ENCODE data around the gene GRID1.

GRID1 gene

GRCh38 chr10:85926136-85926535 is 440.5 kb downstream of the GRID1 start:
- no peak for DNase-seq (ENCODE audit: low spot score)

DNA sequence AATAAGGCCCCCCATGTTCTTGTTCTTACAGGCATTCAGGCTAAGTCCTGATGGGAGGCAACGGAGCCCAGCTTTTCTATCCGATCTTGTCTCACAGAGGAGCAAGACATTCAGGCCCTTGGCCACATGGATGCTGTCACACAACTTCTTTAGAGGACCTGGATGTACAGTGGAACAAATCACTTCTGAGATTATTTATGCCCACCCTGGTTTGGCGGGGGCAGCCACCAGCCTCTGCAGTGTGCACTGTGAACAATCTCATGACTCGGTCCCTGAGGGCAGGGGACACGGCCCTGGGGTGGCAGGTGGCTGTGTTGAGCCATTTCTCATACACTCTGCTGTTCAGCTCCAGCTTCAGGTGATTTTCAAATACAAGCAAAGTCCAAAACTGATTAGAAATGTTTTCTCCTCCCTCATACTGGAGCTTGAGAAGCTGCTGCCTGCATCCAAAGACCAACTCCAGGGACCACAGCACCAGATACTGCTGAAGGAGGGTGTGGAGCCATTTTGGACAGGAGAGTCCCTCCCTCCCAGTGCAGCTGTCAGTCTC is 441.3 kb downstream of the GRID1 start:
- DNase-seq (ENCODE audit: low spot score): no peak

- no peak for DNase-seq (ENCODE audit: low spot score)
Observed at GRCh38 chr10:85924382-85925102, 442.1 kb downstream of the GRID1 start.

- no peak for DNase-seq (ENCODE audit: low spot score)
Observed at GRCh38 chr10:85922356-85923129, 444.1 kb downstream of the GRID1 start.

- DNase-seq (ENCODE audit: low spot score): no peak
Observed at GRCh38 chr10:85921789-85922188, 444.8 kb downstream of the GRID1 start.

DNA sequence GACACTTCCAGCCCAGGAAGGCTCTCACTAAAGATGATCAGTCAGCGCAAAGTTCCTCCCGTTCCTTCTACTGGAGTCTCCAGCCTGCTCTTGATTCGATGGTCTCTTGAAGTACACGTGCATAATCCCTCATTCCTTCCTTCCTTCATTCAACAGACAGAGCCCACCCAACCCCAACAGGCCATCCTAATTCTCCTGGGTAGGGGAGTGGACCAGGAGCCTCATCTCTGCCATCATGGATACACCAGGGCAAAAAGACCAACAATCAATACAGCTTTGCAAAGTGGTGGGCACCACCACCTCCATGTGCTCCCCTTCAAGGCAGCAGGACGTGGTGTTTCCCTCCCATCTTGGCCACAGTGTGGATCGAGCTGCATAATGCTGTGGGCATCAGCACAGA is 446.3 kb downstream of the GRID1 start:
- DNase-seq (ENCODE audit: low spot score): no peak

- no peak for DNase-seq (ENCODE audit: low spot score)
Observed at GRCh38 chr10:85919491-85920021, 447.0 kb downstream of the GRID1 start.

- DNase-seq (ENCODE audit: low spot score): no peak
Observed at GRCh38 chr10:85918371-85918770, 448.2 kb downstream of the GRID1 start.

DNA sequence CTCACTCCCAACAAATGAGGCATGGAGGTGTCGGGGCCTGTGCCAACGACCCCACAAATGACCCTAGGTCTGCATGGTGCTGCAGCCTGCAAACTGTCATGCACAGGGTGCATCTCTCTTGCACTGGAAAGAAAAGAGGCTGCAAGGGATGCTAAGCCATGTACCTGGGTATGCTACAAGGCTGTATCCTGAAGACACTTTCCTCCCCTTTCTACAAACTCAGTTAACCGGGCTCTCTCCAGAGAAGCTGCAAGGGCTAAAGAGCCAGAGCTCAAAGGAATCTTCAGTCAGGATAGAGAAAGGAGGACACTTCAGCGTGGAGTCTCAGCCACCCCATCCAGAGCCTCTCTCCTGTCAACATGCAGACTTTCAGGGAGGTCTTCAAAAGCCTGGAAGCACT is 449.0 kb downstream of the GRID1 start:
- no peak for DNase-seq (ENCODE audit: low spot score)

GRCh38 chr10:85916994-85917573 is 449.5 kb downstream of the GRID1 start:
- DNase-seq (ENCODE audit: low spot score): no peak

DNA sequence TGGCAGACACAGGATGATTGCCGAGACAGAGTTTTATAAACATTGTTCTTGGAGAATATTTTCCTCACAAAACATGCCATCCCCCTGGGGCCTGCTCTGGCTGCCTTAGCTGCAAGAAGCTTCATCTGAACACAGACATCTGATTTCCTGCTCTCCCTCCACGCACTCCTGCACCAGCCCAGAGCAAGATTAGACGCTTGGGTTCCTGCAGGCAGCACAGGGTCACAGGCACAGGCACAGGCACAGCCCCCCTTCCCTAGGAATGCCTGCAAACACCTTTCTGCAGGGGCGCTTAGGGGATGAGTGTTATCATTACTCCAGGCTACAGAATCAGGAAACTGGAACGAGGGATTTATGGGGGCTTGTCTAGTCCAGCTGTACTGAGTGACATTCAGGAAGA is 450.3 kb downstream of the GRID1 start:
- no peak for DNase-seq (ENCODE audit: low spot score)

- no peak for DNase-seq (ENCODE audit: low spot score)
Observed at GRCh38 chr10:85915245-85915846, 451.2 kb downstream of the GRID1 start.

DNA sequence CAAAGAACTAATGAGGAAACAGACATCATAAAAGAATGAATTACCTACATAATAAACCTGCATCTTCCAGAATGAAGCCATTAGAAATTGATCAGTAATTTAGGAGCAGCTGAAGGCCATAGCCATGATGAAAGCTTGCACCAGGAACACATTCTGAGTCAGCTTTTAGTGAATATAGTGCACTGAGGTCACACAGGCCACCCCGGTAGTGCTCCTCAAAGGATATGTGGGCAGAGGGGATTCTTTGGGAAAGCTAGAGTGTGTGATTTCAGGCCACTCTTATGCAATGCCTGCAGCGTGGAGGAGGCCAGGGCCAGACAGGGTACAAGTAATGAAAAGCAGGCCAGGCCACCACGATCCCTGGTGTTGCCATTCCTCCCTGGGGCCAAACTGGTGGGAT is 451.9 kb downstream of the GRID1 start:
- DNase-seq (ENCODE audit: low spot score): no peak

DNA sequence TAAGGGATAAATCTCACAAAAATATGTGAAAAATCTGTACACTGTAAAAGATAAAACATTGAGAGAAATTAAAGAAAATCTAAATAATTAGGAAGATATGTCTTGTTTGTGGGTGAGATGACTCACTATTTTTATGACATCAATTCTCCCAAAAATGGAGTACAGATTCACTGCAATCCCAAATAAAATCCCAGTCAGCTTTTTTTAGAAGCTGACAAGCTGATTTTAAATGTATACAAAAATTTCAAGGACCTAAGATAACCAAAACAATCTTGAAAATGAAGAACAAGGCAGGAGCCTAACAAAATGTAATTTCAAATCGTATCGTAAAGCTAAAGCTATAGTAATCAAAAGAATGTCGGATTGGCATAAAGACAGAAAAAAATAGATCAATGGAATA is 458.1 kb downstream of the GRID1 start:
- DNase-seq (ENCODE audit: low spot score): no peak

GRCh38 chr10:85902051-85902450 is 464.5 kb downstream of the GRID1 start:
- no peak for DNase-seq (ENCODE audit: low spot score)

DNA sequence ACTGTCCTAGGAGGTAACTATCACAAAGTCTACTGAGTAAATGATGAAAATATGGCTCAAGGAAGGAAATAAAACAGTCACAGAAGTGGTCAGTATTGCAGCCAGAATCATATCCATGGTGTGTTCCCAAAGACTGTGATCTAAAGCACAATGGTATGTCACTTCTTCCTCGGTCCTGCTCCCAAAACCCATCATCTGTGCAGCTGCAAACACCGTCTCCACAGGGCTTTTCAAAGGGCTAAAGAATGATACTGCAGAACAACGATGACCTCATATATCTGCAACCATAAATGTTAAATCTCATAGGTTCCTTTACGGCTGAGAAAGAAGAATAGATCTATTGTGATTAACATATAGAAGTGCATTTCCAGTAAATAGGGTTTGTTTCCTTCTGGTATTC is 465.0 kb downstream of the GRID1 start:
- DNase-seq (ENCODE audit: low spot score): no peak

- no peak for DNase-seq (ENCODE audit: low spot score)
Observed at GRCh38 chr10:85900487-85900886, 466.1 kb downstream of the GRID1 start.

GRCh38 chr10:85900061-85900460 is 466.5 kb downstream of the GRID1 start:
- DNase-seq (ENCODE audit: low spot score): no peak

- DNase-seq (ENCODE audit: low spot score): no peak
Observed at GRCh38 chr10:85891472-85891871, 475.1 kb downstream of the GRID1 start.

DNA sequence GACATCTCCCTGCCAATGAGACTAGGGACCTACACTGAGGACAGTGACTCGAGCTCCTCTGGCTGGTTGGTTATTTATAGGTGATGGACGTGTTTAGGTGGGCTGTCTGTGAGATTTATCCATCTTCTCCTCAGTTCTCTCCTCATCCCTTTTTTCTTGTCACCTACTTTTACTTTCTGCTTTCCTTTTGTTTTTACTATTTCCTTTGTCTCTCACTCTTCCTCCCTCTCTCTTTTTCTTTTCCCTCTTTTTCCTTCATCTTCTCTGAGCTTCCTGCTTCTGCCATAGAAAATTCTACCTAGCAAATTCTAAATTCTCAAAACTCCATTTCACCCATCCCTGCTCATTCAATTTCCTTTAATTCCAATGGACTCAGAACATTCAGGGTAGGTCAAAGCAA is 478.0 kb downstream of the GRID1 start:
- DNase-seq (ENCODE audit: low spot score): no peak

DNA sequence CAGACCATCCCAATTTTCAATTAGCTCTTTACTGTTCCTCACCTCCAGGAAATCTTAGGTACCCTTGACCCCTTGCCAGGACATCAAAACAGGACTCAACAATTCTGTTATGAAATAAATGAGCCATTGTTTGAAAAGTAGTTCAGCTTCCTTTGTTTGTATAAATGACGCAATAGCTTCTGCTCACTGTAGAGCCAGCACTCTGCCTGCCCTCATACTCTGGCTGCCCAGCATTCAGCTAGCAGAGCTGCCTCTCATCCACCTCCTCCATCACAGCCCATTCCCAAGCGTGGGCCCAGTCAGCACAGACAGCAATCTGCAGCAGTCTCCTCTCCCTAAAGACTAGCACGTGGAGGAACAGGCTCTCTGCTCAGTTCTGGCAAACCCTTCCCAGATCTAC is 478.6 kb downstream of the GRID1 start:
- no peak for DNase-seq (ENCODE audit: low spot score)

GRCh38 chr10:85874208-85874607 is 492.4 kb downstream of the GRID1 start:
- no peak for DNase-seq (ENCODE audit: low spot score)

Data from AG08396 (cell line).